ENCODE results near the gene BTNL3.
"Not testable (repeated sequence)": the region's sequence is repeated elsewhere in the genome, so short reads cannot be mapped to it uniquely, and the experiment has no call there.

BTNL3 gene

DNA sequence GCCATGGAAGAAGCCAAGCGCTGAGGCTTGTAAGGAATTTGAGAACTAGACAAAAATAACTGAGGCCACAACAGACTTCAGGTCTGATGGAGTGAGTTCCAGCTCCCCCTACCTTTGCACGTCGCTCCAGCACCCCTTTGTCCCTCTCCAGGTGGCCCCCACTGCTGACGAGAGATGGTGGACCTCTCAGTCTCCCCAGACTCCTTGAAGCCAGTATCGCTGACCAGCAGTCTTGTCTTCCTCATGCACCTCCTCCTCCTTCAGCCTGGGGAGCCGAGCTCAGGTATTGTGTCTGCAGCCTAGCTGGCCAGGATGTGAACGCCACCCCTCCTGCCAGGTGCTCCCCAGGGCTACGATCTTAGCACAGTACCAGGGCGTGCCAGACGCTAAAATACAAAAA is 56.7 kb downstream of the BTNL3 start:
- in situ Hi-C loops (cut with MboI; ENCODE audit: low sequenced_read_pairs), result no loop called here

DNA sequence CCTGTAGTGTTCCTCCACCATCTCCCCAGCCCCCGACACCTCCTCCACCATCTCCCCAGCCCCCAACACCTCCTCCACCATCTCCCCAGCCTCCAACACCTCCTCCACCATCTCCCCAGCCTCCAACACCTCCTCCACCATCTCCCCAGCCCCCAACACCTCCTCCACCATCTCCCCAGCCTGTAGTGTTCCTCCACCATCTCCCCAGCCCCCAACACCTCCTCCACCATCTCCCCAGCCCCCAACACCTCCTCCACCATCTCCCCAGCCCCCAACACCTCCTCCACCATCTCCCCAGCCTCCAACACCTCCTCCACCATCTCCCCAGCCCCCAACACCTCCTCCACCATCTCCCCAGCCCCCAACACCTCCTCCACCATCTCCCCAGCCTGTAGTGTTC is 57.2 kb downstream of the BTNL3 start:
- in situ Hi-C loops (cut with MboI; ENCODE audit: low sequenced_read_pairs), result not testable (repeated sequence)

DNA sequence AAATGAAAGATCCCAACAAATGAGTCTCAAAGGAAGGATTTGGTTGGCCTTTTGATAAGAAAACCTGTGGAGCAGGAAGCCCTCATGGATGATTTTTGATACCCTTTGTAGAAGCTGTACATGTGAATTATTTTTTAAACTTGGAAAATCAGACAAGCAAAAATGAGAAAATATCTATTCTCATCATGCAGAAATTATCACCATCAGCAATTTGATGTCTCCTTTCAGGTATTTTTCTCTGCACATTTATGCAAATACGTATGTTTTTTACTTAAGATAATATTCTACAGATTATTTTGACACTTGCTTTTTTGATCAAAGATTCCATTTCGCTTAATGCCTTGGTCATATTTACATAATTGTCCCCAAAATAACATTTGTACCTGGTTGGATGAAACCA is 58.6 kb downstream of the BTNL3 start:
- in situ Hi-C loops (cut with MboI; ENCODE audit: low sequenced_read_pairs), result no loop called here

DNA sequence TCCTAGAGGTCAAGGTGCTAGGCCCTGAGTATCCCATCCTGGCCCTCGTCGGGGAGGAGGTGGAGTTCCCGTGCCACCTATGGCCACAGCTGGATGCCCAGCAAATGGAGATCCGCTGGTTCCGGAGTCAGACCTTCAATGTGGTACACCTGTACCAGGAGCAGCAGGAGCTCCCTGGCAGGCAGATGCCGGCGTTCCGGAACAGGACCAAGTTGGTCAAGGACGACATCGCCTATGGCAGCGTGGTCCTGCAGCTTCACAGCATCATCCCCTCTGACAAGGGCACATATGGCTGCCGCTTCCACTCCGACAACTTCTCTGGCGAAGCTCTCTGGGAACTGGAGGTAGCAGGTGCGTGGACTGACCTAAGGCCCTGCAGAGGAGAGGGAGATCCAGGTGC is 59.3 kb downstream of the BTNL3 start:
- in situ Hi-C loops (cut with MboI; ENCODE audit: low sequenced_read_pairs), result no loop called here

DNA sequence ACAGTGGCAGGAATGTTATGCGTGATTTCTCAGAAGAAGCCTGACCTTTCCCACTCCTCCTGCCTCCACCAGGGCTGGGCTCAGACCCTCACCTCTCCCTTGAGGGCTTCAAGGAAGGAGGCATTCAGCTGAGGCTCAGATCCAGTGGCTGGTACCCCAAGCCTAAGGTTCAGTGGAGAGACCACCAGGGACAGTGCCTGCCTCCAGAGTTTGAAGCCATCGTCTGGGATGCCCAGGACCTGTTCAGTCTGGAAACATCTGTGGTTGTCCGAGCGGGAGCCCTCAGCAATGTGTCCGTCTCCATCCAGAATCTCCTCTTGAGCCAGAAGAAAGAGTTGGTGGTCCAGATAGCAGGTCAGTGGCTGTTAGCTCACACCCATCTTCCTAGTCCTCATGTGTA is 61.4 kb downstream of the BTNL3 start:
- in situ Hi-C loops (cut with MboI; ENCODE audit: low sequenced_read_pairs), result no loop called here

- in situ Hi-C loops (cut with MboI; ENCODE audit: low sequenced_read_pairs), result no loop called here
Measured at GRCh38 chr5:181051841-181052671, 63.4 kb downstream of the BTNL3 start.

GRCh38 chr5:181052672-181053487 is 64.2 kb downstream of the BTNL3 start:
- in situ Hi-C loops (cut with MboI; ENCODE audit: low sequenced_read_pairs), result no loop called here

DNA sequence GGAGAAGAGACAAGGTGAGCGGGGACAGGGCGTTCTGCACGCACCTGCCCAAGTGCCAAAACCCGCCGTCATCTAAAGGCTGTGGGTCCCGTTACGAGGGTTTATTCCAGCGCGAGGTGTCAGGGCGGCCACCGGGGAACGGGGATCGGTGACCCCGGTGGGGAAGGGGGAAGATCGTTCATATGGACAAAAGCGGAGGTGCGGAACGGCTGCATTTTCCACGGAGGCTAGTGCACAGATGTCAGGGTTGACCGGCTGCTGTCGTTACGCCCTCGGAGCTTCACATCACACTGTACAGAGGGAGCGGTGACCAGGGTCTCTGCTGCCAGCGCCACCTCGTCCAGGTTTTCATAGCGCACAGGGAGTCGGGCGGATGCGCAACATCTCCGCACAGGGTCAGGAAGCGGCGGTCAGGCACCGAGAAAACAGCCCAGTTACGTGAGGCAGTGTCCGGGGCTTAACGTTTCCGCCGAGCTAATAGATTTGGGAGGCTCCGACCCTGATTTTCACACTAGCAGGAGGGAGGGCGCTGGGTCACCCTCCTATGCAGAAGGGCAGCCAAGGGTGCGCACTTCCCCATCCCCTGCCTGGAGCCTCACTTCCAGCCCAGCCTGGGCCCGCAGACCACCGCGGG is 65.0 kb downstream of the BTNL3 start:
- in situ Hi-C loops (cut with MboI; ENCODE audit: low sequenced_read_pairs), result no loop called here

DNA sequence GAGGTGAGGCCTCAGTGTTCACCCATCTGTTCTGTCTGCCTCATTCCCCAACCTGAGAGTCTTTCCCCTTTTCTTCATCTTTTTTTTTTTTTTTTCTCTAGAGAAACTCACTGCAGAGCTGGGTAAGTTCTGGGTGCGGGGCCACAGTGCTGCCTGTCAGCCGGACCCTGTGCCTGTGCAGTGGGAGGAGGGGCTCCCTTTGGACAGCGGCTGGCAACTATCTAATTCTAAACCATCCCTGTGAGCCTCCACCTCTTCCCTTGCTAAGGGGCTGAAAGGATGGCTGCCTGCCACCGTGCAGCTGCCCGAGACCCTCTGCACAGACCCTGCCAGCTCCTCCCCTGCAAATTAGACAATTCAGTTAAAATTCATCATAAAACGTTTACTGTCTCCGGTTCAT is 65.5 kb downstream of the BTNL3 start:
- in situ Hi-C loops (cut with MboI; ENCODE audit: low sequenced_read_pairs), result no loop called here

DNA sequence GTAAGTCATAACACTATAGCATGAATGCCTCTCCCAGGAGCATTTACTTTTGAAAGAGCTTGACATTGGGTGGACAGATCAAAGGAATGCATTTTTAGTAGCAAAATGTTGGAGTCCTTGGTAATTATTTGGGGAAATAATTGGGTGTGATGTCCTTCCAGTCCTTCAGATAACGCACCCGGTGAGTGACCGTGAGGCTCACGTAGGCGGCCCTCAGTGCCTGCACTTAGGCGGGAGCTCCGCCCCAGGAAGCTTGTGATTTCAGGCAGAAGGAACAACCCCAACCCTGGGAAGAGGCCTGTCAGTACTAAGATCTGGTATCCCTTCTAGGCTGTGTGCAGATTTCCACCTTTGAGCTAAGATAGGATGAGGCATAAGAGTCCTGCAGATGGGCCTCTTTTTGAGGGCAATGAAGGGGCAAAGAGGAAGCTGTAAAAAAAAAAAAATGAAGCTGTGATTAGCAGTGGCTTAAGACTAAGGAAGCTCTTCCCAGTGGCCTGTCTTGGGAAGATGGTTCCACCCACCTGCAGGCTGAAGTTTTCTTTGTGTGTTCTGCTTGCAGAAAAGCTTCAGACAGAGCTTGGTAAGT is 66.3 kb downstream of the BTNL3 start:
- in situ Hi-C loops (cut with MboI; ENCODE audit: low sequenced_read_pairs), result no loop called here

Data from HL-60/S4 treated with phorbol 12-myristate 13-acetate at 8.2 ng/mL for 4 days and 3 days (cell line).